Retina (tissue), 1 donor: ENCODE results near the gene PPTC7.
"Not testable (repeated sequence)": the region's sequence is repeated elsewhere in the genome, so short reads cannot be mapped to it uniquely, and the experiment has no call there.

Experiments
- DNase-seq: peaks from one replicate; pipeline ENCODE4 v3.0.0-alpha.2; 2016

The PPTC7 gene, protein sequence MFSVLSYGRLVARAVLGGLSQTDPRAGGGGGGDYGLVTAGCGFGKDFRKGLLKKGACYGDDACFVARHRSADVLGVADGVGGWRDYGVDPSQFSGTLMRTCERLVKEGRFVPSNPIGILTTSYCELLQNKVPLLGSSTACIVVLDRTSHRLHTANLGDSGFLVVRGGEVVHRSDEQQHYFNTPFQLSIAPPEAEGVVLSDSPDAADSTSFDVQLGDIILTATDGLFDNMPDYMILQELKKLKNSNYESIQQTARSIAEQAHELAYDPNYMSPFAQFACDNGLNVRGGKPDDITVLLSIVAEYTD

DNA sequence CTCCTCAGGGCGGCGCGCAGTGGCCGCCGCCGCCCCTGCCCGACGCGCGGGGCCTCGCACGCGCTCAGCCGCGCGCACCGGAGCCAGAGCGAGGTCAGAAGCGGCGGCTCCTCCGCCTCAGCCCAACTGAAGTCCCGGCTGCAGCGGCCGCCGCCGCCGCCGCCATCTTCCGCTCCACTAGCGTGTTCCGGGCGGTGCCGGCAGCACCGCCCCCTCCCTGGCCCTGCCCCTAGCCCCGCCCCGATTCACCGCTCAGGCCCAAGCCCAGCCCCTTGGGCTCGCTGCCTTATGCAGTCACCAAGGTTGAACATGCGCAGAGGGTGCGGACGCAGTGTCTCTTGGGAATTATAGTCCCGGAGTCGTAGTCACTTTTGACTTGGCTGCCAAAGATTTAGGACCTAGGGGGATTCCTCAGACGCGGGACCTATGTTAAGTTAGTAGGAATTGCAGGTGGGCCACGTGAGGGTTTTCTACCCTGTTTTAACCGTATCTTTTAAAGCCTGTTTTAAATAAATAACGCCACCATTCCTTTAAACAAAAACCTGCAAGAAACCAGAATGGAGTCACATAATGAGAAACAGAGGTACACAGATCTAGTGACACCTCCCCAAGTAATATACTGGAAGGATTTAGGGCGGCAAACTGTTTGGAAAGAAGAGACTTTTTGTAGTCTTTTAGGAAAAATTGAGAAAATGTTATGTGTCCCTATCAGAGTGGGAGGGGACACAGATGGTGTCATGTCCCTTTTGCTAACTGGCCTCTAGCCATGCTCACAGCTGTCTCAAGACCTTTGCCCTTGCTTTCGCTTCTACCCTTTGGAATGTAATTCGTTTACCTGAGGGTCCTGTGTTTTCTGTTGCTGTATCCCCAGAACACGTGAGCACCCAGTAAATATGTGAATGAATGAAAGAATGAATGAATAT lies at the start of gene PPTC7:
TSS of gene PPTC7 (minus strand) at position 182 of the 923 bp plus-strand sequence. CDS start 287 bp downstream, outside the sequence.
- DNase-seq = peak; percentile 89

DNA sequence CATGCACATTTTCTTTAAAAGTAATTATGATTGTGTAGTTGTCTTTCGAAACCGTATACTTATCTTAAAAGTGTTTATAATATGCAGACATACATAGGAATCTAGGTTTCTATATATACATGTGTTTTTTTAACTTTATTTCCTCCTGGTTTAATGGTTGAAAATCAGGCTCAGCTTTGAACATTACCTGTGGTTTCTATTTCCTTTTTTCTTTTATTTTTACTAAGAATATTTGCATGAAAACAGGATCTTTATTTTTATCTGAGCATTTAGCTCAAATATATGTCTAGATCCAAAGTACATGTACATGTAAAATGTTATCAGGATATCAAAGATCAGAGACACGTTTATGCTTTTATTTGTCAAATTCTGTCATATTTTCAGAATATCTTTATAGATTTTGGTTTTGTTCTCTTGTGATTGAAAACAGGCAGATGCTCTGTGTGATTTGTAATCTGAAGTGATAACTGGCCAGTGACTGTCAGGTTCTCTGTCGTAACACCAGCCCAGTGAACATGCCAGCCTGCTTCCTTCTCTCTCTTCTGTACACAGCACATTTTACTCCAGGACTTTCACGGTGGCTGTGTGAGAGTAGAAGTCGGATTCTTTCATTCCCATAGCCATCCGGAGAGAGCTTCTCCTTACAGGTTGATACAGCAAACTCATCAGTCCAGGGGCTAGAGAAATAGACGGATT lies 44.5 kb upstream of the PPTC7 start:
- no peak for DNase-seq

DNA sequence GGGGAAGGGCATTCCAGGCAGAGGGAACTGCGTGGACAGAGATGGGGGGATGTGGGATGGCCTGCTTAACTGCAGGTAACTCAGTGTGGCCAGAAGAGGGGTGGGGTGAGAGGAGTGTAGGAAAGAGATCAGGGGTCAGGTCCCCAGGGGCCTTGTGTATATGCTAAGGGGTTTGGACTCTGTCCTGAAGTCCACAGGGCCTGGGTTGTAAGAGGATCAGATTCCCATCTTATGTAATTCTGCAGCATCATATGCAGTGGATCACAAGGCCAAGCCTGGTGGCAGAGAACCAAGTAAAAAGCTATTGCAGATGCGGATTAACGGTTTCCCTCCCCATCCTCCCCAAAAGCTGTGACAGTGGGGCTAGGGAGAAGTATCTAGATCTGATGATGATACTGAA lies 39.5 kb upstream of the PPTC7 start:
- no peak for DNase-seq

DNA sequence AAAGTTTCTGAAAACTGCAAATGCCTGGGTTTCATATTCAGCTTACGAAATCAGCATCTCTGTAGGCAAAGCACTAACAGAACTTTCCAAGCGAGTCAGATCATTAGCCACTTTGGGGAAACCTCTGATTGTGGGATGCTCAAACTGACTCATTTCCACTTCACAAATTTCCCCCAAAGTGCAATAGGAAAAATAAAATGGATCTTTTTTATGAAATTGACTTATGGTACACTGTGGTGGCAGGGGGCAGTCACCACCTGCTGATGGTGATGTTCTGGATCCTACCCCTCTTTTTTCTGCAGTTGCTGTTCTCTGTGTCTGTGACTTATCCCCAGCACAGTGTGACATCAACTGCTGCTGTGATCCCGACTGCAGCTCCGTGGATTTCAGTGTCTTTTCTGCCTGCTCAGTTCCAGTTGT lies 36.4 kb upstream of the PPTC7 start:
- no peak for DNase-seq

DNA sequence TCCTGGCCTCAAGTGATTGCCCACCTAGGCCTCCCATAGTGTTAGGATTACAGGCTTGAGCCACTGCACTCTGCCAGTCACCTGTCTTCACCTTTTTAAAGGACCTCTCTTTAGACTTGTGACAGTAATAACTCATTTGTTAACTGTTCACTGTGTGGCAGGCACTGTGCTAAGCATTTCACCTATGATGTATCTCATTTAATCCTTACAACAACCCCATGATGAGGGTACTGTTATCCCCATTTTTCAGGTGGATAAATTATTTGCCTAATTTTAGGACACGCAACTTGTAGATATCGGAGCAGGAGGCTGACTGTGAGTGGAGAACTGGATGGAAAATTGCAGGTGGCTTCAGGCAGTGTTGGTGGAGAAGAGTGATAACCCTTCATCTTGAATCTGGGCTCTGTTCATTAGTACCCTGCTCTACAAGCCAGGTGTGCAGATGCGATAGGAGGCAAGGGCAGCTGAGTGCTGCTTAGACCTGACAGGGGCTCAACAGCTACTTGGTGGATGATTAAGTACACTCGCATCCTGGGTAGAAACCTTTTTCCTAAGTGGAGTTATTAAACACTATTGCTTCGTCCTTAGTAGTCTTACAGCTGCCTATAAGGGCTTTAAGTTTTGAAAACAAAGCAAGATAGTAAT lies 33.5 kb upstream of the PPTC7 start:
- DNase-seq = no peak

DNA sequence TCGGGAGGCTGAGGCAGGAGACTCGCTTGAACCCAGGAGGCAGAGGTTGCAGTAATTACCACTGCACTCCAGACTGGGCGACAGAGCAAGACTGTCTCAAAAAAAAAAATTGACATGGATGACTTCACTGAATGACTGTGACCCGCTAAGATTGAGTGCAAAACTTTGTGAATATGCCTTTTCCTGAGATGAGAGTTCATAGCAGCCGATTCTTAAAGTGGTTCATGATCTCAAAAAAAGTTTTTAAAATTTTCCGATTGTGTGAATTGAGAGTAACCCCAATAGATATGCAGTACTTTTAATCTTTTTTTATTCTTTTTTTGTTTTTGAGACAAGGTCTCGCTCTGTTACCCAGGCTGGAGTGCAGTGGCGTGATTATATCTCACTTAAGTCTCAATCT lies 32.1 kb upstream of the PPTC7 start:
- no peak for DNase-seq

DNA sequence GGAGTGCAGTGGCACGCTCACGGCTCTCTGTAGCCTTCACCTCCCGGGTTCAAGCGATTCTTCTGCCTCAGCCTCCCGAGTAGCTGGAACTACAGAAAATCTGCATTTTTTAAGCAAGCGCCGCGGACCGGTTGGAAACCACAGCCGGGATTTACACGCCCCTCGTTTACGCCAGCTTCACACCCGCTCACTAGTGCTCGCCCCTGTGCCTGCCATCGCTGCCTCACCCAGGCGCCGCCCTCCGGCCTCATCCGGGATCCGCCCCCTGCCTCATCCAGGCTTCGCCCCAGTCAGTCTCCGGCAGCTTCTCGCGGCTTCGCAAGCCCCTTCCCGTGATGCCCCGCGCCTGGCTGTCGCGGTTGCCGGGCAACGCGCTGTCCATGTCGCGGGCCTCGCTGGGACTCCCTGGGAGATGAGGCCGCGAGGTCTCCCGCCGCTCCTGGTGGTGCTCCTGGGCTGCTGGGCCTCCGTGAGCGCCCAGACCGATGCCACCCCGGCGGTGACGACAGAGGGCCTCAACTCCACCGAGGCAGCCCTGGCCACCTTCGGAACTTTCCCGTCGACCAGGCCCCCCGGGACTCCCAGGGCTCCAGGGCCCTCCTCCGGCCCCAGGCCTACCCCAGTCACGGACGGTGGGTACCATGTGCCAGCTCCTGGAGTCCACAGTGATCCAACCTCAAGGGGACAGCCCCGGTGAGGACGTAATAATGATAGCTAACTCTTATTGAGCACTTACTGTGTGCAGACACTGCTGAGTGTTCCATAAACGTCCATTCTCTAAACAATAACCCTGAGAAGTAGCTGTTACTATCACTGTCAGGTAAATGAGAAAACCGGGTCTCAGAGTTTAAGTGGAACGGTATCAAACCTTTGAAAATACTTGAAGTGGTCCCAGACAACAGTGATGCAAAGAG lies 30.9 kb upstream of the PPTC7 start, which contains the start of gene TCTN1:
TSS of gene TCTN1 (plus strand) at position 359 of the 914 bp plus-strand sequence. CDS start at position 413, 54 bp downstream.
- DNase-seq = peak; percentile 95

DNA sequence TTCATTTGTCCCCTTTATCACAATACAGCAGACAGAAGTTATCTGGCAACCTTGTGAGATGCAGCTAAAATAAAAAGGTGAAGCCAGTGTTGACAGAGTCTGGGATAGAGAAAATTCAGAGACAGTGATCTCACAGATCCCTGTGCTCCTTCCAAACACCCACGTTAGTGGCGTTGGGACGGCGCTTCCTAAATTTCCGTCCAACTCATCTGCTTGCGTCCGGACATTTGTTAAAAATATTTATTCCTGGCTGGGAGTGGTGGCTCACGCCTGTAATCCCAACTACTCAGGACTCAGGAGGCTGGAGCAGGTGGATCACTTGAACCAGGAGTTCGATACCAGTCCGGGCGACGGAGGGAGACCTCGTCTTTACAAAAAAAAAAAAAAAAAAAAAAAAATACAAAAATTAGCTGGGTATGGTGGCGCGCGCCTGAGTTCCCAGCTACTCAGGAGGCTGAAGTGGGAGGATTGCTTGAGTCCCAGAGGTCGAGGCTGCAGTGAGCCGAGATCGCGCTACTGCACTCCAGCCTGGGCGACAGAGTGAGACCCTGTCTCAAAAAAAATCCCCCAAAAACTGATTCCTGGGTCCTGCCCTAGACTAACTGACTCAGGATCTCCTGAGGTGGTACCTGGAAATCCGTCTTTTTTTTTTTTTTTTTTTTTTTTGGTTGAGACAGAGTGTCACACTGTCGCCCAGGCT lies 30.1 kb upstream of the PPTC7 start:
- peak; percentile 7 for DNase-seq

DNA sequence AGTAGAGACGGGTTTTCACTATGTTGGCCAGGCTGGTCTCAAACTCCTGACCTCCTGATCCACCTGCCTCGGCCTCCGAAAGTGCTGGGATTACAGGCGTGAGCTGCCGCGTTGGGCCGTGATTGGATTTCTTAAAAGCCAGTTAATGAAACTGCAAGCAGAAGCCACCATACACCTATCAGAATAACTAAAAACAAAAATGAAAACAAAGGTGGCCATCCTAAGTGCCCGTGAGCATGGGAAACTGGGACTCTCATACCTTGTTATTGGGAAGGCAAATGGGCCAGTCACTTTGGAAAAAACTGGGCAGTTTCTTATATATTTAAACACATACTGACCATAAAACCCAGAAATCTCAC lies 23.1 kb upstream of the PPTC7 start:
- DNase-seq = no peak

DNA sequence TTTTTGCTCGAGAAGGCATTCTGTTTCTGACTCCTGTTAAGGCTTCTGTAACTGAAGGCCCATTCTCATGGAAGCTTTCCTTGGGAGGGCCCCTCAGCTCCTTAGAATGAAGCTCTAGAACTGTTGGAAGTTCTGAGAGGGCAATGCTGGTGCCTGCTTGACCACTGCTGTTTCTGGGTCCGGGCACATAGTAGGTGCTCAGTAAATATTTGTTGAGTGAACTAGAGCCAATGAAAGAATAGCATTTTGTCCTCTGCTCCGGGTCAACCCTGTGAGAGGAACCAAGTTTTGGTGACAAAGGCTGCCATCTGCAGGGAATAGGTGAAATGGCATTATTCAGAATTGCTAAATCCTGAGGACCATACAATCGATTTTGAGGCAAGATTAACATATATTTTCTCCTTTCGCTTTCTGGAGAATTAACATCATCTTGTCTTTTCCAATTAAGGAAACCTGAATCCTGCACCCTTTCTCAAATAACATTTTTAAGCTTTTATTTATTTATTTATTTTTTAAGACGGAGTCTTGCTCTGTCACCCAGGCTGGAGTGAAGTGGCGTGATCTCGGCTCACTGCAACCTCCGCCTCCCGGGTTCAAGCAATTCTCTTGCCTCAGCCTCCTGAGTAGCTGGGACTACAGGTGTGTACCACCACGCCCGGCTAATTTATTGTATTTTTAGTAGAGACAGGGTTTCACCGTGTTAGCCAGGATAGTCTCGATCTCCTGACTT lies 19.1 kb upstream of the PPTC7 start:
- peak; percentile 40 for DNase-seq

DNA sequence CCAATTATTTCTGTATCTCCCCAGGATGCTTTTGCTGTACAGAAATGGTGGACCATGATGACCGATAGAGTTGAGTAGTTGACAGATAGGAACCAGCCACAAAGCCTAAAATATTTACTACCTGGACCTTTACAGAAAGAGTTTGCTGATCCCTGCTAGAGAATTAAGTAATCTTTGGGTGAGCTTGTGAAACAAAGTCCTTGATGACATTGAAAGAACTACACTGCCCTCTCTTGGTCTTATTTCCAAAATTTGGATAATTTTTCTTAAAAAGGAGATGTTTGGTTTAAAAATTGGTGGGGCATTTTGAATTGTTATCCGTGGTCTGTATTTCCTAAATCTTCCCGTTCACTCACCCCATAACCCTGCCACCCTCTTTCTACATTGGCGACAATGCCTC lies 17.1 kb upstream of the PPTC7 start:
- DNase-seq = no peak

DNA sequence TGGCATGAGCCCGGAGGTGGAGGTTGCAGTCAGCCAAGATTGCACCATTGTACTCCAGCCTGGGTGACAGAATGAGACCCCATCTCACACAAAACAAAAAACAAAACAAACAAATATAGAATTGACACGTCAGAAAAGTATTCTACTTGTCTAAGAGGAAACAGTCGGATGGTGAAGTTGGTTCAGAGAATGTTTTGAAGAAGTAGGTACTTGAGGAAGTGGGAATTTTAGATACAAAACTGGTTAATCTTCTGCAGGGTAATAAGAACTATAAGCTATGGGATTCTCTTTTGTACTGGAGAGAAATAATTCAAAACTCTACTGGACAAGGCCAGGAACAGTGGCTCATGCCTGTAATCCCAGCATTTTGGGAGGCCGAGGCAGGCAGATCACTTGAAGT lies 16.2 kb upstream of the PPTC7 start:
- DNase-seq = no peak

DNA sequence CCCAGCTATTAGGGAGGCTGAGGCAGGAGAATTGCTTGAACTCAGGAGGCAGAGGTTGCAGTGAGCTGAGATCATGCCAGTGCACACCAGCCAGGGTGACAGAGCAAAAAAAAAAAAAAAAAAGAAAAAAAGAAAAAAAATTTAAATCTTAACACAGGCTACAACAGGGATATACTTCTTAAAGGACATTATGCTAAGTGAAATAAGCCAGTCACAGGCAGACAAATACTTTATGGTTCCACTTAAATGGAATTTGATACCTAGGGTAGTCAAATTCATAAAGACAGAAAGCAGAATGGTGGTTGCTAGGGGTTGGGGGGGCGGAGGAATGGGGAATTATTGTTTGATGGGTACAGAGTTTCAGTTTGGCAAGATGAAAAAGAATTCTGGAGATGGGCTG lies 14.8 kb upstream of the PPTC7 start:
- no peak for DNase-seq

DNA sequence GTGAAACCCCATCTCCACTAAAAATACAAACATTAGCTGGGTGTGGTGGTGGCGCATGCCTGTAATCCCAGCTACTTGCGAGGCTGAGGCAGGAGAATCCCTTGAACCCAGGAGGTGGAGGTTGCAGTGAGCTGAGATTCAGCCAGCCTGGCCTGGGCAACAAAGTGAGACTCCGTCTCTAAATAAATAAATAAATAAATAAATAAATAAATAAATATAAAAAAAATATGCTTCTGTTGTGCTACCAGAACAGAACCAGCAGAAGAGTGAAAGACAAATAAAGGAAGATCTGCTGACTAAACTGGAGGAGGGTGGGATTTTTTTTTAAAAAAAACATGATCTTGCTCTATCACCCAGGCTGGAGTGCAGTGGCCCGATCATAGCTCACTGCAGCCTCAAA lies 9.8 kb upstream of the PPTC7 start:
- DNase-seq = not testable (repeated sequence)

DNA sequence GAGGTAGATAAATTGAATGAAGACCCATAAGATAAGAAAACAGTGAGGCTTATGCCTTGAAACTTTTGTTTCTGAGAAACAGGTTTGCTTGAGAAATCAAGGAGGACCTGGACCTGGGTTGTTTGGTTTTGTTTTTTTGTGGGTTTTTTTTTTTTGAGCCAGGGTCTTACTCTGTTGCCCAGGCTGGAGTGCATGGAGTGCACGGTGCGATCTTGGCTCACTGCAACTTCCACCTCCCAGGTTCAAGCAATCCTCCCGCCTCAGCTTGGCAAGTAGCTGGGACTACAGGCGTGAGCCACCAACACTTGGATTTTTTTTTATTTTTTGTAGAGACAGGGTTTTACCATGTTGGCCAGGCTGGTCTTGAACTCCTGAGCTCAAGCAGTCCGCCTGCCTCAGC lies 9.0 kb upstream of the PPTC7 start:
- no peak for DNase-seq

DNA sequence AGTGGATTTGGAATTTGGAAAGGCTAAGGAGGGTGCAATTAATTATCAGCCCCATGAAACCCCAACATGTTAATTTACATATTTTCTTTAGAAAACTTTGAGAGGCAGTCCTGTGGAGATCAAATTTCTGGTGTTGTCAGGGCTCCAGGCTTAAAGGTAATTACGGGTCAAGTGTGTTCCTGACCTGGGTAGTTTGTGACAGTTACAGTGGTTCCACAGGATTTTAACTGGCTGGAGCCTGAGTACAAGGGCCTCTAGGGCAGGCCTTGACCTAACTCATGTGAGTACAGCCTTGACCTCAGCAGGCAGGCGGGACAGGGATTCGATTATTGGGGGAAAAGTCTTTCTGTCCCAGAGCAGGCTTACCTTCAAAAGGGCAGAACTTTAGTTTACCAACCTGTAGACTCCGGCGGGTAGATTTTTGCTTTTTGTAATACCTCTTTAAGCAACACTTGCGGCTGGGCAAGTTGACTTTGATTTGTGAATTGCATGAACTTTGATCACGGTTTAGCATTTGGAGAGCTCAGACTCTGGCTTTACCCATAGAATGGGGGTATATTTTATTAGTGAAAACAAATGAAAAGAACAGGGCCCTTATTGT lies 8.4 kb upstream of the PPTC7 start:
- DNase-seq = no peak

DNA sequence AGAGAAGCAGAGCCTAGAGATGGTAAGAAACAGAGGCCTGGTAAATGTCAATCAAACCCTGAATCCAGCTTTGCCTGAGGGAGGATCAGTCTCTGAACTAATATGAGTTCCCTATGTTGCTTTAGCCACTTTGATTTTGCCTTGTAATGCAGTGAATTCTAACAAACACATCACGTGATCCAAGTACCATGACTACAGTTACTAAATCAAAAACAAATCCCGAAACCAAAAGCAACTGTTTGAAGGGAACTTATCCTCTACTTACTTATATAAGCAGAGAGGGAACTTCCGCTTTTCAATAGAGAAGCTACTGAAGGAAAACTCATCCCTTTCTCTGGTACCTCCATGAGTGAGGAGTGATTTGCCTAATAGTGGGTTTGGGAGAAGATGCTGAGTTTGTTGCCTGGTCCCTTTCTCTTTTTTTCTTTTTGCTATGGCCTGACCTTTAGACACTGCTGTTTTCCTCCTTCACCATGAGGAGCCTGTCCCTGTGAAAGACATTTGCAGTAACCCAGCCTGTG lies 7.7 kb upstream of the PPTC7 start:
- DNase-seq = no peak

DNA sequence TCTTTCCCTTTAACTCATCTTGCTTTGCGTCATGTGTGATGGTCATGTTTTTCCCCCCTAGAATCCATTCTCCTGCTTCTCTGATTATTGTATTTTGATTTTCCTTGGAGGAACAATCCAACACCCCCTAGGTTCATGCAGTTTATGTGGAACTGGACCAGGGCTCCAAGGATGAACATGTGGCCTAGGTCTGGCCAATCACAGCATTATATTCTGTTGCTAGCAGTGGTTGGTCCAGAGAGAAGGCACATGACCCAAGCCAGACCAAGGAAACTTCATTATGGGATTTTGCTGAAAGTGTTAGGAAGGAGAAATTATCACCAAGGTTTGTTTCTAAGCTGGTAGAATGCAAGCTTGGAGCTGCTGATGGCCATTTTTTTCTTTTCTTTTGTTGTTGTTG lies 6.9 kb upstream of the PPTC7 start:
- no peak for DNase-seq

DNA sequence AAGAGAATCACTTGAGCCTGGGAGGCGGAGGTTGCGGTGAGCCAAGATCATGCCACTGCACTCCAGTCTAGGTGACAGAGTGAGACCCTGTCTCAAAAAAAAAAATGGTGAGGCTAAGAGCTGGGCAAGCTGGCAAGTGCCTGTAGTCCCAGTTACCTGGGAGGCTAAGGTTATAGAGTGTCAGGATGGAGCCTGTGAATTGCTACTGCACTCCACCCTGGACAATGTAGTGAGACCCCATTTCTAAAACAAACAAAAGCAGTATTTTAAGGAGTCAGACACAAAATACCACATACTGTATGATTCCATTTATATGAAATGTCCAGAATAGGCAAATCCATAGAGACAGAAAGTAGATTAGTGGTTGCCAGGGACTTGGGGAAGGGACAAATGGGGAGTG lies 4.0 kb upstream of the PPTC7 start:
- not testable (repeated sequence) for DNase-seq
